DMS 273 (cell line): ENCODE results near the gene SDF2.
"Not testable (repeated sequence)": the region's sequence is repeated elsewhere in the genome, so short reads cannot be mapped to it uniquely, and the experiment has no call there.

Experiments
- DNase-seq: peaks from one replicate; lab custom pipeline; 2025; ENCODE audit not compliant: unreplicated experiment; lab: John Stamatoyannopoulos, UW

Gene SDF2

GRCh38 chr17:28635506-28635905, 26.2 kb downstream of the SDF2 start:
- DNase-seq, result no peak

GRCh38 chr17:28634206-28634865, 27.4 kb downstream of the SDF2 start:
- DNase-seq, result no peak

- no peak for DNase-seq
Observed at GRCh38 chr17:28626818-28627217, 34.9 kb downstream of the SDF2 start.

- no peak for DNase-seq
Observed at GRCh38 chr17:28624148-28624547, 37.6 kb downstream of the SDF2 start.

GRCh38 chr17:28623696-28624095, 38.0 kb downstream of the SDF2 start:
- no peak for DNase-seq

- no peak for DNase-seq
Observed at GRCh38 chr17:28622186-28622585, 39.5 kb downstream of the SDF2 start.

- DNase-seq, result no peak
Observed at GRCh38 chr17:28620010-28620409, 41.7 kb downstream of the SDF2 start.

GRCh38 chr17:28618464-28618863, 43.2 kb downstream of the SDF2 start:
- no peak for DNase-seq

GRCh38 chr17:28616281-28616680, 45.4 kb downstream of the SDF2 start:
- no peak for DNase-seq

GRCh38 chr17:28615260-28615940, 46.3 kb downstream of the SDF2 start:
- no peak for DNase-seq

- DNase-seq, result no peak
Observed at GRCh38 chr17:28613931-28614381, 47.8 kb downstream of the SDF2 start, which contains the start of gene RSKR. Gene RSKR (minus strand): TSS chr17:28614185. CDS start chr17:28614161, 24 bp downstream.

- peak; percentile 64 for DNase-seq
Observed at GRCh38 chr17:28612936-28613872, 48.5 kb downstream of the SDF2 start.

- no peak for DNase-seq
Observed at GRCh38 chr17:28612531-28612930, 49.2 kb downstream of the SDF2 start.

GRCh38 chr17:28610376-28610775, 51.3 kb downstream of the SDF2 start:
- DNase-seq, result no peak

GRCh38 chr17:28604031-28604430, 57.7 kb downstream of the SDF2 start:
- DNase-seq, result not testable (repeated sequence)

GRCh38 chr17:28599311-28600184, 62.2 kb downstream of the SDF2 start:
- peak; percentile 91 for DNase-seq

- DNase-seq, result peak; percentile 98
Observed at GRCh38 chr17:28598799-28599310, 62.9 kb downstream of the SDF2 start, which contains the start of gene SPAG5. Gene SPAG5 (minus strand): TSS chr17:28599025. CDS start chr17:28598946, 79 bp downstream.

- no peak for DNase-seq
Observed at GRCh38 chr17:28598389-28598788, 63.3 kb downstream of the SDF2 start.
